Fibroblast of skin of back (primary cell): ENCODE data around the gene PTPRQ. TPM values are rescaled to one million over a fixed set of nuclear protein-coding genes. Genes with fewer than 3 reads are reported as not detected.
"Not testable (repeated sequence)": the region's sequence is repeated elsewhere in the genome, so short reads cannot be mapped to it uniquely, and the experiment has no call there.

Experiments
- DNase-seq: peaks from one replicate; pipeline ENCODE4 v3.0.0-alpha.2; 2013
- polyA plus RNA-seq, 2 experiments: library from polyadenylated mRNA; unstranded; fragments of 120-200 nt; gene quantifications; one replicate each; pipeline ENCODE4 v1.2.1, GENCODE V29; 2013; ENCODE audit not compliant: insufficient read length in 2 of 2

The PTPRQ gene, protein sequence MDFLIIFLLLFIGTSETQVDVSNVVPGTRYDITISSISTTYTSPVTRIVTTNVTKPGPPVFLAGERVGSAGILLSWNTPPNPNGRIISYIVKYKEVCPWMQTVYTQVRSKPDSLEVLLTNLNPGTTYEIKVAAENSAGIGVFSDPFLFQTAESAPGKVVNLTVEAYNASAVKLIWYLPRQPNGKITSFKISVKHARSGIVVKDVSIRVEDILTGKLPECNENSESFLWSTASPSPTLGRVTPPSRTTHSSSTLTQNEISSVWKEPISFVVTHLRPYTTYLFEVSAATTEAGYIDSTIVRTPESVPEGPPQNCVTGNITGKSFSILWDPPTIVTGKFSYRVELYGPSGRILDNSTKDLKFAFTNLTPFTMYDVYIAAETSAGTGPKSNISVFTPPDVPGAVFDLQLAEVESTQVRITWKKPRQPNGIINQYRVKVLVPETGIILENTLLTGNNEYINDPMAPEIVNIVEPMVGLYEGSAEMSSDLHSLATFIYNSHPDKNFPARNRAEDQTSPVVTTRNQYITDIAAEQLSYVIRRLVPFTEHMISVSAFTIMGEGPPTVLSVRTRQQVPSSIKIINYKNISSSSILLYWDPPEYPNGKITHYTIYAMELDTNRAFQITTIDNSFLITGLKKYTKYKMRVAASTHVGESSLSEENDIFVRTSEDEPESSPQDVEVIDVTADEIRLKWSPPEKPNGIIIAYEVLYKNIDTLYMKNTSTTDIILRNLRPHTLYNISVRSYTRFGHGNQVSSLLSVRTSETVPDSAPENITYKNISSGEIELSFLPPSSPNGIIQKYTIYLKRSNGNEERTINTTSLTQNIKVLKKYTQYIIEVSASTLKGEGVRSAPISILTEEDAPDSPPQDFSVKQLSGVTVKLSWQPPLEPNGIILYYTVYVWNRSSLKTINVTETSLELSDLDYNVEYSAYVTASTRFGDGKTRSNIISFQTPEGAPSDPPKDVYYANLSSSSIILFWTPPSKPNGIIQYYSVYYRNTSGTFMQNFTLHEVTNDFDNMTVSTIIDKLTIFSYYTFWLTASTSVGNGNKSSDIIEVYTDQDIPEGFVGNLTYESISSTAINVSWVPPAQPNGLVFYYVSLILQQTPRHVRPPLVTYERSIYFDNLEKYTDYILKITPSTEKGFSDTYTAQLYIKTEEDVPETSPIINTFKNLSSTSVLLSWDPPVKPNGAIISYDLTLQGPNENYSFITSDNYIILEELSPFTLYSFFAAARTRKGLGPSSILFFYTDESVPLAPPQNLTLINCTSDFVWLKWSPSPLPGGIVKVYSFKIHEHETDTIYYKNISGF (N-terminal part only)
- 0.77 TPM for polyA plus RNA-seq (2013, experiment 1 of 2; ENCODE audit: insufficient read length)
- polyA plus RNA-seq (2013, experiment 2 of 2; ENCODE audit: insufficient read length), result 0.78 TPM

DNA sequence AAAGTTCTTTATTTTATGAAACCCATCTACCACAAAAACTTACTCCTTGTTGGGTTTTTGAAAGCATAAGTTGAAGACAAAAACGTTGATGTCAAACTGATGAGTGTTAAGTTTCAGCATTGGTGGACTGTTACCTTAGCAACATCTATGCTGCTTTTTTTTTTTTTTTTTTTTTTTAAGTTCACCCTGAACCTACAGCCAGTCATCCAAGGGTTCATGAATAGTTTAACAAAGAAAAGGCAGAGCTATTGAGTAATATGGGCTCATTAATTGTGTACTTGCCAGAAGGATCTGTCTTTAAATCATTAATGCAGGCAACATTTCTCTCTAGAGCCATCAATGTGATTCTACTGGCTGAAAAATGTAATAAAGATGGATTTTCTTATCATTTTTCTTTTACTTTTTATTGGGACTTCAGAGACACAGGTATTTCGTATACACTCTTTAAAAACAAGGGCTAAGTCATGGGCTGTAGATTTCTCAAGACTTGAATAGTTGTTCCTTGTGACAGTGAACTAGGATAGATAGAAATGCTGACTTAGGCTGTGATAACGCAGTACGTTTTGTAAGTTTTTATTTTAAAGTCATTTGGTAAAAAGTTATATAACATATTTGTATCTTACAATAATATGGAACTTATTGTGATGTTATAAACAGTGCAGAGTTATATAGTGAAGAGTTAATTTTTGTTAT lies at the start of gene PTPRQ:
TSS of gene PTPRQ (plus strand) at position 262 of the 693 bp plus-strand sequence. CDS start at position 373, 111 bp downstream.
- no peak for DNase-seq

GRCh38 chr12:80400571-80400991 lies 43.5 kb upstream of the PTPRQ start:
- DNase-seq, result no peak

DNA sequence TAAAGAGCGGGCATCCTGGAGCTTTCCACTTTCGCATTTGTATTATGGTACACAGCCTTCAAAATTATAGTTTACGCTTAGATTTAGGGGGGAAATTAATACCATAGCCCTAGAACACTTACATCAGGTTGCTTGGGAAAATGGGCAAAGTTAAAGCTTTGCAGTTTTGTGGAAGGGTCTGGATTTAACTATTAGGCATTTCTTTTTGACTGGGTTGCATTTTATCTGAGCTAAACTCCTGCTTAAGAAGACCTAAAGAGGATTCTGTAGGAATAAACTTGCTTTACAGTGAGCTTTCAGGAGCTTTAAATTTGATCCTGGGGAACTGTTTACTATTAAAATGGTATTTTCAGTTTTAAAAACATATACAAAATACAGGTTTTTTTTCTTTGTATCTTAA lies 42.8 kb upstream of the PTPRQ start:
- DNase-seq, result no peak

DNA sequence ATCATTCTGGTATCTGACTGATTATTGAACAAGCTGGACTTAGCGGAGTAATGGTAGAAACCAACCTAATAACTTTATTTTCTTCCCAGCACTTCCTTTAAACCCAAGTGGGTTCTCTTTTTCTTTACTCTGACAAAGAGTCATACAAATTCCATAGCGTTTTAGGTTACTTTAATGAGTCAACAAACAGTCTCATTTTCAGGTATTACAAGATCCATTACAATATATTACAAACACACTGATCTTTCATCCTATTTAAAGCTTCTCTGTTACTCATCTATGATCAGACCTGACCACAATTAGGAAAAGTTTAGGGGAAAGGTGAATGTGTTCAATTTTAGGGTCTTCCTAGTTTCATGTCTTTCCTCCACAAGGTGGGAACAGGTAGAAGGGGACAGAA lies 39.4 kb upstream of the PTPRQ start:
- DNase-seq, result no peak

DNA sequence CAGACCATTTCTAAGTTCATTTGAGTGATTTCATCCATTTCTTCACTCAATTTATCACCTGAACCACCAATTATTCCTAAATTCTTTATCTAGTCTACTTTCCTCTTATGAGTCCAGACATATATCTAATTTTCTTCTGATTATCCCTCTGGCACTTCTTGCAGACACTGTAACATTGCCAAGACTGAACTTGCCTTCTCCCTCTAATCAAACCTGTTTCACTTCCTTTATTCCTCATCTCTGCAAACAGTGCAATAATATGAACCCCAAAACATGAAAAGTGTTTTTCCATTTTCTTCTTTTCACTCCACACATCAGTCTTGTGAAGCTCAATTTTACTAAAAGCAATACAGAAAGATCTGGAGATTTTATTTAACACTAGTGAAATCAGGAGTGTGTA lies 37.8 kb upstream of the PTPRQ start:
- DNase-seq, result no peak

DNA sequence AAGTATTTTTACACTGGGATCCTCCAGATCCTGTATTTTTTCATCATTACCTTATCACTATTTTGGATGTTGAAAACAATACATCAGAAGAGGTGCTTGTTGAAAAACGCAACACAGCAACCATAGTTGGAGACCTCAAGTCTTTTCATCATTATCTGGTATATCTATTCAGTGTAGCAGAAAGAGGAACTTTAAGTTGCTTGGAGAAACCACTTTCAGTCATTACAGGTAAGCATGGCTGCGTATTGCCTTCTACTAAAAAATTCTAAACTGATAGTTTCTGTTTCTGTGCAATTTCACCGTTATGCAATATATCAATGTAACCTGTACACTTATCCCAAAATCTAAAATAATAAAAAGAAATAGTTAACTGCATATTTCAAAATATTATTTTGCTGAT lies 32.2 kb upstream of the PTPRQ start:
- no peak for DNase-seq

DNA sequence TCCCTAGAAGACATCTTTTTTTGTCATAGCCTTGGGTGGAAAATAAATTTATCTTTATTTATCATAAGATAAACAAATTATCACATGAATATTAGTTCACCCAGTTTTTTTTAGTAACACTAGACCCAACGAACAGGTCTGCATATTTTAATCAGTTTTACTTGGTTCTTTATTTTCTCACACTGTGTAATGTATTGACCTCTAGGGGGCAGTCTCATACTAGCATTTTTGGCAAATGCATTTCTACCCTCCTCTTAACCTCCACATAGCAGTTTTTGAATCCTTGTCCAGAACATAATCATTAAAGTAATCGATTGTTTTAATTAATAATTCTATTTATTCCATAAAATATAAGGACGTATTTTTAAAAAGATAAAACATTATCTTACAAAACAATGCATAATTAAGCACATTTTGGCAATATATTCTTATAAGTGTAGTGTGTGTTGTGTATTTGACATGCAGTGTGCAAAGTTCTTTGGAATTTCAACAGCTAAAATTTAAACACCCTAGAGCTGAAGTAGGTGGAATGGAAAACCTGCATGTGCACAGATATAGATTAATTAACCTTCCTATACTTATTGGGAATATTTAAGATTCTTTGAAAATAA lies 31.6 kb upstream of the PTPRQ start:
- peak; percentile 64 for DNase-seq

DNA sequence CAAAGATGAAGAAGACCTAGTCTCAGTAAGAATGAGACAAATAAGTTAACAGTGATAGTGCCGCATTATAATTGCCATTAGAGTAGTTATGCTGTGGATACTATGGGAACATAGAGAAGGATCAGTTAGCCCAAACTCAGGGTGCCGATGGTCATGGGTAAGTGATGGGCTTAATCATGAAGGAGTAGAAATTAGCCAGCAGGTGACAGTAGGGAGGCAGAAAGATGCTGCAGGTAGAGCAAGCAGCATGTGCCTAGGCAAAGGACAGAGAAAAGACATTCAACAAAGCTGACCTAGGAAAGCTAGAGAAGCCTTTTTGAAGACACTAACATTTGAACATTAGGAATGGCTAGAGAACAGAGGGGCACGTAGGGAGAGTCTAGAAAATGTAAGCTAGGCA lies 30.6 kb upstream of the PTPRQ start:
- no peak for DNase-seq

GRCh38 chr12:80415466-80415865 lies 28.6 kb upstream of the PTPRQ start:
- no peak for DNase-seq

GRCh38 chr12:80419644-80420043 lies 24.4 kb upstream of the PTPRQ start:
- peak; percentile 77 for DNase-seq

DNA sequence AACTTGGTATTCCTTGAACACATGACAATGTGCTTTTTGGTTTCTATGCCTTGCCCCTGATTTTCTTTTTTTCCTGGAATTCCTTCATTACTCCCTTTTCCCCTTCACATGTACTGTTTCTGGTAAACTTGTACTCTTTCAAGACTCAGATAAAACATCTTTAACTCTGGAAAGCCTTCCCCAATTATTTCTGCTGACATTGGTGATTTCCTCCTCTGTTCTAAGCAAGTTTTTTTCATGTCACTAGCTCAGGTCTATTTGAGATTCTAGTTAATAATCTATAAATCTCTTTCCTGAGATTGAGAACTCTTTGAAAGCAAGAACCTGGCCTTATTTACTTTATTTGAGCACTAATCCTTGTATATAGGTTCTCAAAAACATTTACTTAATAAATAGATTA lies 24.0 kb upstream of the PTPRQ start:
- no peak for DNase-seq

GRCh38 chr12:80422550-80422949 lies 21.5 kb upstream of the PTPRQ start:
- DNase-seq, result peak; percentile 42

DNA sequence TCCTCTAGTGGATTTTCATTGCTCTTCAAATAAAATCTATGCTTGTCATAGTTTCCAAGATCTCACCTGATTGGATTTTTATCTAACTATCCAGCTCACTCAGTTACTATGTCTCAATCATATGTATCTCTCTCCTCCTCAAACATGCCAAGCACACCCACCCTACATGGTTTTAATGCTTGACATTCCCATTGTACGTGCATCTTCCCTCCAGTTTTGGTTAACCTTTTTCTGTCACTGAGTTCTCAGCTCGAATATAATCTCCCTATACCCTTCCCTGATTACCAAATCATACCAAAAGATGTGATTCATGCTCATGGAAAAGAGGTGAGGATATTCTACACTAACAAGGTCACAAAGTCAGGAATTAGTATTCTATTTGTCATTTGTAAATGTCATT lies 12.0 kb upstream of the PTPRQ start:
- DNase-seq, result no peak

GRCh38 chr12:80441921-80442320 lies 2.1 kb upstream of the PTPRQ start:
- DNase-seq, result peak; percentile 87

GRCh38 chr12:80442426-80443222 lies 1.4 kb upstream of the PTPRQ start:
- DNase-seq, result peak; percentile 49

DNA sequence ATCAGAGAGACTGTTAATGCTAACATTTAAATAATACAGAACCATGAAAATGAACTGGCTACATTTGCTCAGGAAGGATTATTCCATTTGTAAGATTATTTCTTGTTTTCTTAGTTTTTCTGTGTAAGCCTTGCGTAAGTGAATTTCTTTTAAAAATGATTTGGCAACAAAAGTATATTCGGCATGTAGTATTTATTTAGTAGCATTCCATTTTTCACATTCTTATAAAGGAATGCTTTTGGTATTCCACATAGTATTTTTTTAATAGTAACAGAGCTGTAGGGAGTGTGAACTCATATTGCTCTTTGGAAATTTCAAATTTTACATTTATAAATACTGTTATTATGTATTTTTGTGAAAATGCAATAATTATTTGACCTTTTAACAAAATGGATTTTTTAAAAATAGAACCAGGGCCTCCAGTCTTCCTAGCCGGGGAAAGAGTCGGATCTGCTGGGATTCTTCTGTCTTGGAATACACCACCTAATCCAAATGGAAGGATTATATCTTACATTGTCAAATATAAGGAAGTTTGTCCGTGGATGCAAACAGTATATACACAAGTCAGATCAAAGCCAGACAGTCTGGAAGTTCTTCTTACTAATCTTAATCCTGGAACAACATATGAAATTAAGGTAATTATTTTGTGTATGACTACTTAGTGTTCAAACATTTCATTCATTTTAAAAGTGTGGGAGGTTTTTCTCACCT lies 1.2 kb downstream of the PTPRQ start:
- DNase-seq, result peak; percentile 75

DNA sequence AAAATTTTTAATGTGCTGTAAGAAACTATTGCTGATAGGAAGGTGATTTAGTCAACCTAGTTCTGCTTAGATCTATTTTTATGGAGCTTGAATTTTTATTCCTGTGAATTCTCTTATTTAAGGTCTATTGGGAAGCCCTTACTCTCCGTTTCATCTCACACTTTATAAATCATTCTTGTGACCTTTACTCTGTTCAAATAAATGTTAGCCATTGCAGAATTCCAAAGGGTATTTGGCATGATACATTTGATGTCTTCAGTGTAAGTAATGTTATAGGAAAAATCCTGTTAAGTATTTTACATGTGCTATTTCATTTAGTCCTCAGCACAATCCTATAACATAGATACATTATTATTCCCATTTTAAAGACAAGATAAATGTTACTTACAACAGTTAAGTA lies 12.5 kb downstream of the PTPRQ start:
- no peak for DNase-seq

GRCh38 chr12:80460972-80461371 lies 16.9 kb downstream of the PTPRQ start:
- no peak for DNase-seq

DNA sequence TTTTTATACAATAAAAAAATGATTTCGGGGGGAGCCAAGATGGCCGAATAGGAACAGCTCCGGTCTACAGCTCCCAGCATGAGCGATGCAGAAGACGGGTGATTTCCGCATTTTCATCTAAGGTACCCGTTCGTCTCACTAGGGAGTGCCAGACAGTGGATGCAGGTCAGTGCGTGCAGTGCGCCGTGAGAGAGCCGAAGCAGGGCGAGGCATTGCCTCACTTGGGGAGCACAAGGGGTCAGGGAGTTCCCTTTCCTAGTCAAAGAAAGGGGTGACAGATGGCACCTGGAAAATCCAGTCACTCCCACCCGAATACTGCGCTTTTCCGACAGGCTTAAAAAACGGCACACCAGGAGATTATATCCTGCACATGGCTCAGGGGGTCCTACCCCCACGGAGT lies 17.8 kb downstream of the PTPRQ start:
- DNase-seq, result not testable (repeated sequence)

DNA sequence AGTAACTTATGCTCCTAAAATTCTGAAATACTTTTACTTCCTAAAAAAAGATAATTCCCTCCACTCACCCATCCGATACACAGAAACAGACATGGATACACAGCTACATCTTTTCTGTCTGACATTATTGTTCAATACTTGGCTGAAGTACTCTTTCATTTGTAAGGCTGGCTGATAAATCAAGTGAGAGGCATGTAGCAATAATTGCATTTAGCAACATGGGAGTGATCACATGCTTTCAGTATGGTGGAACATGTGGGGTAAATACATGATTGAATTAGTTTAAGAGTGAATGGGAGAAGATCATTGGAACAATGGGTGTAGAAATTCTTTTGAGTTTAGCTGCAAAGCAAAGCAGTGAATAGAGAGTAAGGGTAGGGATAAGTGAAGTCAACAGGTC lies 25.6 kb downstream of the PTPRQ start:
- no peak for DNase-seq
